Measurements from ENCODE around the gene TMPRSS15.
A peak's percentile ranks its signal among the peaks of the same experiment; 100 is the strongest.

The TMPRSS15 gene

GRCh38 chr21:18349468-18349867 lies 54.1 kb downstream of the TMPRSS15 start:
- no peak for DNase-seq (ENCODE audit: low spot score)

DNA sequence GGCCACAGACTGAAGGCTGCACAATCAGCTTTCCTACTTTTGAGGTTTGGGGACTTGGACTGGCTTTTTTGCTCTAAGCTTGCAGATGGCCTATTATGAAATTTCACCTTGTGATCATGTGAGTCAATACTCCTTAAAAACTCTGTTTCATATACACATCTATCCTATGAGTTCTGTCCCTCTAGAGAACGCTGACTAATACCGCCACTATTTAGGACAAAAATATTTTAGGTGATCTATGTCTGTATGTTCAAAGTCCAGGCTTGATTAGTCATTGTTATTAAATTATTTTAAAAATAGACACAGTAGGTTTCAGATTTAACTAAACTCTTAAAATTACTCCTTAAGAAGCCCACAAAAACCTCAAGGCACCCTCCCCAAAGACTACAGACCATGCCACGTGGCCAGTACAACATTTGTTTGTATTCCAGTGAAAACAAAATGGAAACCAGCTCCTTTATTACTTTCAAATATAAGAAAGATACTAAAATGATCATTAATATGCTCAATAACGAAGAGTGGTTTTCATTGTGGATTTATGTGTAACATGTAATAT lies 63.1 kb downstream of the TMPRSS15 start:
- no peak for DNase-seq (ENCODE audit: low spot score)

GRCh38 chr21:18335651-18336236 lies 67.8 kb downstream of the TMPRSS15 start:
- DNase-seq (ENCODE audit: low spot score), result no peak

DNA sequence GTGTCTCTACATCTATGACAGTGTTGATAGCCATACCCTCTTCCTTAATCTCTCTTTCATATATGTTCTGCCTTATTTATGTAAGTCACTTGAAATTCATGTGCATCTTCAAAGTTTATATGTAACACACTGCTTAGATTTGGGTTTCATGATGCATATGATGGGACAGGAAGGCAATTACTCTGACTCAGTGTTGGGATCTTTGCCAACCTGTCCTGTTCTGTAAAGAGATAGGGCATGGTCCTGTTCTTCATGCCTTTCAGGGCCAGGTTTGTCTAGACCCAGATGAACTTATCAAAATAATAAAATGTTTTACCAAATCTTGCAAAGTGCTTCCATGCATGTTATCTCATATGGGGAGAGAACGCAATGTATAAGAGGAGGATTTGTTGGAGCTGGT lies 69.5 kb downstream of the TMPRSS15 start:
- DNase-seq (ENCODE audit: low spot score), result no peak

DNA sequence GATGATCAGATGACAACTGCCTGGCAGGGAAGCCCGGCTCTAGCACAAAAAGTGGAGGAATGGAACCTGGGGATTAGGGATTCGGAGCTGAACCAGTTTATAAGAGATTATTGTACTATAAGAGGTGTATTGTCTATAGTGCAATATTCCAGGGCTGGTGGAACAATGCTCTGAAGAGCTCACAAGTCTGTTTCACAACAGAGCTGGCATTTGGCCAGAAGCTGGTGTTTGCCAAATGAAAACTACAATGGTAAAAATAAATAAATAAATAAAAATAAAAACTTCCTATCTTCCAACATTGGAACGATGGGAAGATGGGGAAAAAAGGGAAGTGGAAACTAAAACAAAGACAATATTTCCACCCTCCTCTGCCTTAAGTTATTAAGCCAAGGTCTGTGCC lies 85.4 kb downstream of the TMPRSS15 start:
- DNase-seq (ENCODE audit: low spot score), result no peak

- DNase-seq (ENCODE audit: low spot score), result no peak
These were observed 105.4 kb downstream of the TMPRSS15 start for GRCh38 chr21:18298228-18298627.

GRCh38 chr21:18294100-18294499 lies 109.5 kb downstream of the TMPRSS15 start:
- no peak for DNase-seq (ENCODE audit: low spot score)

GRCh38 chr21:18289876-18290275 lies 113.7 kb downstream of the TMPRSS15 start:
- DNase-seq (ENCODE audit: low spot score), result no peak

- DNase-seq (ENCODE audit: low spot score), result no peak
These were observed 118.2 kb downstream of the TMPRSS15 start for GRCh38 chr21:18285379-18285778.

DNA sequence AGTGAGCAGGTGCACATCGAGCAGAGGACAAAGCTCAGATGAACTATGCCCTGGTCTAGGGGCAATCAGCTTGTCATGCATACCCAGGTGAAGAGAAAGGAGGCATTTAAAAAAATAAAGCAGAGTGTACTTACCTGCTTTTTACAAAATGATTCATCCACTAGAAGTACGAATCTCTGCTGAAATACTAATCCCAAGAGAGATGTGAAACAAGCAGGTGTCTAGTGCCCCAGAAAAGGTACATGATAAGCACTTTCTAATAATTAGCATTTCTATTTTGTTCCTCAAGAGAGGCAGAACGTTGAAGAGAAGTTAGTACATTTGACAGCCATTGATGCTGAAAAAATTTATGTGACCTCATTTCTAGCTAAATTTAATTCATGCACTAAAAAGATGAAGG lies 127.8 kb downstream of the TMPRSS15 start:
- no peak for DNase-seq (ENCODE audit: low spot score)

DNA sequence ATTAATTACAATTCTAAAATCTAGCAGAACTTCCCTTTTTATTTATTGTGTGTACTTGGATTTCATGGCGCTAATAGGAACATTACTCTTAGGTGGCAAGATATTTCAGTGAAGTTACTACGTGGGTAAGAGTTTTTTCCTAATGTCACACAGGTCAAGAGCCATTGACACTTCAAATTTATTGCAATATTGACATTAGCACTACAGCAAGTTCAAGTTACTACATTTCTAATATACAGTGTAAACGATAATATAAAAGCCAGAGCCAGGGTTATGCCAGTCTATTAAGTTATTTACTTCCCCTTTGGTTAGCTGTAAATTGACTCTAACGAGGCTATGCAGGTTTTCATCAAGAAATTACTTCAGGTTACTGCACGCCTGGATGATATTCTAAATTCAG lies 129.2 kb downstream of the TMPRSS15 start:
- DNase-seq (ENCODE audit: low spot score), result no peak

- DNase-seq (ENCODE audit: low spot score), result no peak
These were observed 130.2 kb downstream of the TMPRSS15 start for GRCh38 chr21:18273400-18273799.

DNA sequence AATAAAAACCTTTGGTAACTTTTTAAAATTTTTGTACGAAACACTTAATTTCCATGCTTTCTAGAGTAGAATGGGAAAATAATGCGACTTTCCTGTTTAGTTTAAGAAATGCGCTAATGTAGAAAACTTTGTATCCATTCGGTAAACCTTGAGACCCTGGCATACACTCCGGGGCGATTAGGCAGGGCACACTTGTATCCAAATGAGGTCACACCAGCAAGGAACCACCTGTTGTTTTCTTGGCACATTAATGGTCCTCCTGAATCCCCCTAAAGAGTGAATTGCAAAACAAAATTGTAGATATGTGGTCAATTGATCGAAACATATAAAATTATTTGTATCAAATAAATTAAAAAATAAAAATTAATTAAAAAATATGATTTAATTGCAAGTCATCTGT lies 133.7 kb downstream of the TMPRSS15 start:
- DNase-seq (ENCODE audit: low spot score), result no peak

DNA sequence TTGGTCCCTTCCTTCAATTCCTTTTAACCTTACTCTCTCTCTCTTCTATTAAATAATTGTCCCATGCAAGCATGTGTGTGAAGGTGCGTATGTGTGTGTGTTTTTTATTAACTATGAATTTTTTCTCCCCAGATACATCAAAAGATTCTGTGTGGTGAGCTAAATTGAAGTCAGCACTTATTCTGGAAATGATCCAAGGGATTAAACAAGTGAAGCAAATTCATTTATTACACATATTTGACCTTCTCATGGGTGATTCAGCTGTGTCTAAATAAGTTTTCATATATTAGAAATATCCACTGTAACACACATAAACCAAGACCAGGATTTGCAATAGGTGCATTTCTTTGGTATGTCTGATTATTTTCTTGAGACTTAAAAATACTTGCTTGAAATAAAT lies 134.7 kb downstream of the TMPRSS15 start:
- DNase-seq (ENCODE audit: low spot score), result no peak

DNA sequence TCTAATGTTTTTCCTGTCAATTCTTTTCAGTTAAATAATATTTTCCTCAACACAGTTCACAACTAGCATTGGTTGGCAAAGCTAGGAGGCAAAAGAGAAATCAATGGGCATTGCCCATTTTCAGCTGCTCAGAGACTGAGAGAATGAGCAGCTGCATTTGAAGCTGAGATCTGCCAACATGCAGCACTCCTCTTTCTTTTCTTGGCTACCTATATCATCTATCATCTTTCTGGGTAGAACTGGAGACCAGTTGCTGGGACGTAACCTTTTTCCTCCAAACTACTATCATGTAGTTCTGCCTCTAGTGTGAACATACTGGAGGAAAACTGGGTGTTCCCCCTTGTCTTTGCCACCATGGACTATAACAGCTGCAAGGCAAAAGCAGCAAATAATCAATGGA lies 136.1 kb downstream of the TMPRSS15 start:
- DNase-seq (ENCODE audit: low spot score), result no peak

DNA sequence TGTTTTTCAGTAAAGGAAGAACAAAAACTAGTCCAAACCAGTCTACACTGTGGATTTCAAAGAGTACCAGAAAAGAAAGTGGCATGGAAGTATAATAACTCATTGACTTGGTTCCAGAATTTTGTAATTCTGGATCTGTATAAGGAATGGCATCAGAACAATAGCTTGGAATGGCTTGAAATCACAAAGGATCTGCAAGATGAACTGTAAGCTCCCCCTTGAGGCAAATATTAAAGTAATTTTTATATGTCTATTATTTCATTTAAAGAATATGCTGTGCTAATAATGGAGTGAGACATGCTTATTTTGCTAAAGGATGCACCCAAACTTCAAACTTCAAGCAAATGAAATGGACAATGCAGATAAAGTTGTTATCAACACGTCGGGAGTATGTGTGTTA lies 137.6 kb downstream of the TMPRSS15 start:
- DNase-seq (ENCODE audit: low spot score), result no peak

DNA sequence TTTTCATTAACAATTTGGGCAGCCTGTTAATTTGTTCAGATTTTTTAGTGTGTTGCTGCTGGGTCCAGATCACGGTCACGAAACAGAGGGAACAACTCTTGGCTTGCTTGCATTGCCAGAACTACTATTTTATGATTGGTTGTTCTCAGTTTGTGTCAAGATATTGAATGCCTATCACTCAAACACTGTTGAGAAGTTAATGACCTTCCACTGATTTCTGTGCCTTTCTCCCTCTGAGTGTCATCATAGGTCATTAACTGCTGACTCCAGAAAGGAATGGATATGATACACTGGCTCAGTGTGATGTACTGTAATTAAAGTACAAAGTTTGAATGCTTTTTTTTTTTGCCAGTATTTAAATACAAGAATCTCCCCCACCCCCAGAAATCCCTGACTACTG lies 149.8 kb downstream of the TMPRSS15 start:
- DNase-seq (ENCODE audit: low spot score), result no peak

- no peak for DNase-seq (ENCODE audit: low spot score)
These were observed 150.4 kb downstream of the TMPRSS15 start for GRCh38 chr21:18253221-18253620.

- DNase-seq (ENCODE audit: low spot score), result no peak
These were observed 150.9 kb downstream of the TMPRSS15 start for GRCh38 chr21:18252680-18253079.

GRCh38 chr21:18252256-18252655 lies 151.3 kb downstream of the TMPRSS15 start:
- DNase-seq (ENCODE audit: low spot score), result no peak

GRCh38 chr21:18251065-18251464 lies 152.5 kb downstream of the TMPRSS15 start:
- no peak for DNase-seq (ENCODE audit: low spot score)

GRCh38 chr21:18249672-18250071 lies 153.9 kb downstream of the TMPRSS15 start:
- DNase-seq (ENCODE audit: low spot score), result no peak

GRCh38 chr21:18248171-18248570 lies 155.4 kb downstream of the TMPRSS15 start:
- DNase-seq (ENCODE audit: low spot score), result no peak

- DNase-seq (ENCODE audit: low spot score), result peak; percentile 8
These were observed 158.1 kb downstream of the TMPRSS15 start for GRCh38 chr21:18245464-18245967.

All from HuH-7 (cell line).